ENCODE data around the gene TMEM248. TPM values are rescaled to one million over a fixed set of nuclear protein-coding genes. Genes with fewer than 3 reads are reported as not detected.
"Not testable (repeated sequence)": the region's sequence is repeated elsewhere in the genome, so short reads cannot be mapped to it uniquely, and the experiment has no call there.

TMEM248 gene
- total RNA-seq, 1 donor from 2014 or later: 114 TPM

GRCh38 chr7:66950311-66950710 lies 29.3 kb downstream of the TMEM248 start:
- no peak for DNase-seq (ENCODE audit: low read depth)

- DNase-seq (ENCODE audit: low read depth): no peak
Observed at GRCh38 chr7:66950763-66951162, 29.7 kb downstream of the TMEM248 start.

DNA sequence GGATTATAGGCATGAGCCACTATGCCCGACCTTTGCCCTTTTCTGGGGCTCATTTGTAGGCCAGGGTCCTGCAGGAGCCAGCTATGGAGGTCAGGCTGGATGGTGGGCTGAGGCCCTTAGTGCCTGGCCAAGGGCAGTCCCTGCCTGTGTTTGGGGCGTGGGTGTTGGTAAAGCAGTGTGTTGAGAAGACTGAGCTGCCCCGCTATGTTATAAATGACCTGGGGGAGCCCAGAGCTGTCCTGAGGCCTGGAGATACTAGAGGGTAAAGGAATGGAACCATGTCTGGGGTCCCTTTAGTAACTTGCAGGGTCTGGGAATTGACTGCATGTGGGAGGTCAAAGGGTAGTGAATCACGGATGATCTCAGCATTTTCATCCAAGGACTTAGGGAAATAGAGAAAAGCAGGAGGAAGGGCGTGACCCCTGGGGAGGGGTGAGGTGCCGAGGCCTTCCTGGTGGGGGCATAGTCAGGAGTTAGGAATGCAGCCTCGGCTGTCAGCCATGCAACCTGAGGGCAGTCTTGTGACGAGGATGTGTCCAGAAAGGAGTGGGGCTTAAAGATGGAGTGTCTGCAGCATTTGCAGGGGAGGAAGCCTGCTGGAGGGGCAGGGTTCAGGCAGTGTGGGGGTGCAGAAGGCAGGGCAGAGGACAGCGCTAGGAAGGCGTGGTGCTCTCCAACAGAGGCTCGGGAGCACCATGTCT lies 31.5 kb downstream of the TMEM248 start:
- peak; percentile 86 for DNase-seq (ENCODE audit: low read depth)

GRCh38 chr7:66953044-66953427 lies 32.0 kb downstream of the TMEM248 start:
- DNase-seq (ENCODE audit: low read depth): no peak

DNA sequence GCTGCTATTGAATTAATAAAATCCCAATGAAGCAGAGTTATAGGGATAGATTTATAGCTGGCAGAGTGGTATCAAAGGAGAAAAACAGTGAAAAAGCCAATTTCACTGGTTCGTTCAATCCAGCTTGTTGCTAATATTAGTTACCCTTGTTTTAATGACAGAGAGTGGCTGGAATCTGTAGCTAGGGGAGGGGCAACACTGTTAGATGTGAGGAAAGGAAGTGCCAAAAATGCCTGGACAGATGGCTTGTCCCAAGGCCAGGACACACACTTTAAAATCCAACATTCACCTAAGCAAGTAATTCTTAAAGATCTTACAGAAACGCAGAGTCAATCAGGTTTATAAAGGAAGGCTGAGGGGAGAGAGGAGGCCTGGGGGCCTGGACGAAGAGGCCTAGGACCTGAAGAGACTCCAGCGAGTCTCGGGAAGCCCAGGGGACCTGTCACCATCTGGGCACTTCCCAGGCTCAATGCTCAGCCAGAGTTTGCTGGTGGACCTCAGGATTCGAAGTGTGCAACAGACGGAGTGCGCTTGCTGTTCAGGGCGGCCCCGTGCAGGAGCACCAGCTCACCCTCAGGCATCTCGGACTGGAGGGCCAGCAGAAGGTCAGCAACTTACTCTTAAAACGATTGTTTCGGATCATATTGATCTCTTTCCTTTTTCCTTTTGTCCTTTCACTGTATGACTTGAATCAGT lies 36.7 kb downstream of the TMEM248 start:
- DNase-seq (ENCODE audit: low read depth): no peak

DNA sequence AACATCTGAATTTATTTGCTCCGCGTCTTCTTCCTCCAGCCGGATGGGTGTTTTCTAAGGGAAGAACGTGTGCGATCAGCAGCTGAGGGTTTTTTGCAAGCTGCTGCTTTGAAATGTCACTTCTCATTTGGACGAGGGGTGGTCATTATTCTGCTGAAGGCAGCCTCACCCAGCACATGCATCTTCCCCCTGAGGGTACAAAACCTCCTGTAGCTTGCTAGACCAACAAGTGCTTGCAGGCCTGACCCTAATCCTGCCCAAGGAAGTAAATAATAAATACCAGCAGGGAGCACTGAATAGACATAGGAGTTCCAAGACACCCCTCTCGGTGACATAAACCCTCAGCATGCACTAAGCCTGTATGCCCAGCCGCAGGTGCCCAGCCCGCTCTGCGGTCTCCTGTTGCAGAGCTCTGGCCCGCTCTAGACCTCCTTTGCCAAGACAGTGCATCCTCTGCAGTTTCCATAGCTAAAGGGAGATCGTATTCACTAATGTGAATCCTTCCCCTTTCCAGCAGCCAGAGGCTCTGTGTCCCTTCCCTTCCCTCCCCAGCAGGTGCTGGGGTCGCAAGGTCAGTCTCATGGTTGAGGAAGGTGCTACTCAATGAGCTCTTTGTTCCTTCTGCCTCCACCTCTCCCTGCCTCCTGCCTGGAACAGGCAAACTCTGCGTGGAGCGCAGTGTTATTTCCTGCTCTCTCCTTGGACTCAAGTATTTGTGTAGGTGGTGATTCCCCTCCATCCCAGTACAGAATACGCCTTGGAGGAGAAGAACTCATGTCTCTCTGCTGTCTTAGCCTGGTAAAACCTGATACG lies 37.7 kb downstream of the TMEM248 start:
- no peak for DNase-seq (ENCODE audit: low read depth)

DNA sequence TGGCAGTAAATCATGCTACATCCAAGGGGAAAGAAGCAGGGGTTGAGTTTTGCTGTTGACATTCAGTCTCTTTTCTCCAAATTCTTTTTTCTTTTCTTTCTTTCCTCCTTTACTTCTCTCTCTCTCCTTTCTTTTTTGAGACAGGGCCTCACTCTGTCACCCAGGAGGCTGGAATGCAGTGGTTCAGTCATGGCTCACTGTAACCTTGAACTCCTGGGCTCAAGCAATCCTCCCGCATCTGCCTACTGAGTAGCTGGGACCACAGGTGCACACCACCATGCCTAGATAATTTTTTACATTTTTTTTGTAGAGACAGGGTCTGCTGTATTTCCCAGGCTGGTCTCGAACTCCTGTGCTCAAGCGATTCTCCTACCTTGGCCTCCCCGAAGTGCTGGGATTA lies 39.2 kb downstream of the TMEM248 start:
- DNase-seq (ENCODE audit: low read depth): no peak

DNA sequence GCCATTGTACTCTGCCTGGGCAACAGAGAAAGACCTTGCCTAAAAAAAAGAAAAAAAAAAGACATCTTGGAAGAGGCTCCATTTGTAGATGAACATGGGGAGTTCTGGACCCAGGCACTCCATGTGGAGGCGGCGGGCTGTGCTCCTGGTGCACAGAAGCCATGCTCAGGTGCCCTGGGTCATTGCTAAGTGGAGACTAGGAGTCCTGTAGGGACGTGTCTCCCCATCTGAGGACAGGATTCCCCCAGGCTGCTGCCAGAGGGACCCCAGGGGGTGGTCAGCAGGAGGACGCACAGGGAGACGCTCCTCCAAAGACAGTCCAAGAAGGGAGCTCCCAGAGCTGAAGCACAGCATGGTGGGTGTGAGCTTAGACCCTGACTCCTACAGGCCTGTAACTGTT lies 40.1 kb downstream of the TMEM248 start:
- no peak for DNase-seq (ENCODE audit: low read depth)

DNA sequence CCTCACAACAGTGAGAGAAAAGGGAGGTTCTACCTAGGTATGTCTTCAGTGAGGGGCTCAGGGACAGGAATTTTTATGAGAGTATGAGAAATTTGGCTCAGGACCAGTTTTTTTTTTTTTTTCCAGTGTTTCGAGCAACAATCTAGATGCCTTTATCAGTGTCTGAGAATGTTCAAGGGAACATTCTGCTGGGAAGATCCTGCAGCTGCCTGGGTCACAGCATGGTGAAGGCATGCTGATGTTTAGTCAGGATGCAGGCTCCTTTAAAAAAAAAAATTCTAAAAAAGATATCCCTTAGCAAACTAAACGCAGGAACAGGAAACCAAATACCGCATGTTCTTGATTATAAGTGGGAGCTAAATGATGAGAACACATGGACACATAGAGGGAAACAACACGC lies 43.4 kb downstream of the TMEM248 start:
- DNase-seq (ENCODE audit: low read depth): no peak

DNA sequence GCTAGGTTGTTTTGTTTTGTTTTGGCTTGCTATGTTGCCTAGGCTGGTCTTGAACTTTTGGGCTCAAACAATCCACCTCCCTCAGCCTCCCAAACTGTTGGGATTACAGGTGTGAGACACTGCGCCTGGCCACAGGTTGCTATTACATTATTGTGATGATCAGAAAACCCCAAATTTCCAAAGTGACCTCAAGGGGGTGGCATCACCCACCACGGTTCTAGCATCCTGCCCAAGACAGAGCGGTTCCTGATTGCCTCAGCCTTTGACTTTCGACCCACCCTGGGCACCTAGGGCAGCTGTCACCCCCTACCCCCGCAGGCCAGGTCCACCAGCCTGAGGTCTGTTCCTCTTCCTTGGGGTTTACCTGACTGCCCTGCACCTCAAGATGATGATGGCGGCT lies 46.0 kb downstream of the TMEM248 start:
- DNase-seq (ENCODE audit: low read depth): no peak

- not testable (repeated sequence) for DNase-seq (ENCODE audit: low read depth)
Observed at GRCh38 chr7:66969001-66969400, 48.0 kb downstream of the TMEM248 start.

DNA sequence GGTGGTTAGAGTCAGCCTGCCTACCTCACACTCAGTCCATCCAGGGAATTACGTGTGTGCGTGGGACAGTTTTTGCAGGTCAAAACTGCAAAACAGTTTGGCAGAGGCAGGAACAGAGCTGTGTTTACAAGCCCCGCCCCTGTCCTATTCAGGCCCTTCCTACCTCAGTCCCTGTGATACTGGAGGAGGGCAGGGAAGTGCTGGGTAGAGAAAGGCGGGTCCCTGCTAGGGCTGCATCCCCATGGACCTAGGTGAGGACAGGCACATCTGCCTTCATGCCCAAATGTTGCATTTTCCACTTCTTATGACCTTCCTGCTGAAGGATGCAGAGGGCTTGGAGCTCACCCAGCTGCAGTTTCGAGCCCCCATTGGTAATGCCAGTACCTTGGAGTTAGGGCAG lies 49.3 kb downstream of the TMEM248 start:
- no peak for DNase-seq (ENCODE audit: low read depth)

- DNase-seq (ENCODE audit: low read depth): no peak
Observed at GRCh38 chr7:66974986-66975590, 54.1 kb downstream of the TMEM248 start.

DNA sequence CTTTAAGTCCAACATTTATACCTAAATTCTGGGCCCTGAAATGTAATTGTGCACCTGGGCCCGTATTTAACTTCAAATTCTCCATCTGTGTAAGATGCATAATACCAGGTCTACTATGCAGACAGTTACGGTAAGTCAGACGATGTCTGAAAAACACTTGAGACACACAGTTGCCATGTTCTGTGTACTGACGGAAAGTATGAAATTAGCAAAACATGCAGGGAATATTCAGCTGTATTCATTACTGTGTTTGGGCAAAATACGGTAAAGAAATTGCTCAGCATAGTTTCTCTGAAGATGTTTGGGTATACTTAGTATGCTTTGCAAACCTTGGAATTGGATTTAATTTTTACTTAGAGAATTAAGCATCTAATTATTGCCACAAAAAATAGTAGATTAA lies 57.3 kb downstream of the TMEM248 start:
- DNase-seq (ENCODE audit: low read depth): not testable (repeated sequence)

- DNase-seq (ENCODE audit: low read depth): not testable (repeated sequence)
Observed at GRCh38 chr7:66979013-66979412, 58.0 kb downstream of the TMEM248 start.

- not testable (repeated sequence) for DNase-seq (ENCODE audit: low read depth)
Observed at GRCh38 chr7:66980336-66980735, 59.3 kb downstream of the TMEM248 start.

GRCh38 chr7:66989552-66989951 lies 68.5 kb downstream of the TMEM248 start:
- not testable (repeated sequence) for DNase-seq (ENCODE audit: low read depth)

DNA sequence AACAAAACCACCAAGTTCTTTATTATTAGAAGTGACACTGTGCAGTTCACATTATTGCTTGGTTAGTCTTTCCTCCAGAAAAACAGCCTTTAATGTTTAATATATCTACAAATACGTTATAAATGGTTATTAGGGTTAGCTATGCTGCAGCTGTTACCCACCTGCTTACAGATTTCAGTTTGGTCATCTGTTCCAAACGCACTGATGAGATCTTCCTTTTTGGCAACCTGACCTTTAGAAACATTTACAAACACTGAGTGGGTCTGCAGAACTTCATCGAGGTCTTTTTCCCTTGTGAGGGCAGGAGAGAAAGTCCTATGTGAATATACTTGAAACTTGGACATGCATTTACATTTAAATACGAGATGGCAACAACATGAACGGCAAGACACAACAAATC lies 73.0 kb downstream of the TMEM248 start:
- not testable (repeated sequence) for DNase-seq (ENCODE audit: low read depth)

- DNase-seq (ENCODE audit: low read depth): peak; percentile 76
Observed at GRCh38 chr7:66994691-66995049, 73.6 kb downstream of the TMEM248 start.

DNA sequence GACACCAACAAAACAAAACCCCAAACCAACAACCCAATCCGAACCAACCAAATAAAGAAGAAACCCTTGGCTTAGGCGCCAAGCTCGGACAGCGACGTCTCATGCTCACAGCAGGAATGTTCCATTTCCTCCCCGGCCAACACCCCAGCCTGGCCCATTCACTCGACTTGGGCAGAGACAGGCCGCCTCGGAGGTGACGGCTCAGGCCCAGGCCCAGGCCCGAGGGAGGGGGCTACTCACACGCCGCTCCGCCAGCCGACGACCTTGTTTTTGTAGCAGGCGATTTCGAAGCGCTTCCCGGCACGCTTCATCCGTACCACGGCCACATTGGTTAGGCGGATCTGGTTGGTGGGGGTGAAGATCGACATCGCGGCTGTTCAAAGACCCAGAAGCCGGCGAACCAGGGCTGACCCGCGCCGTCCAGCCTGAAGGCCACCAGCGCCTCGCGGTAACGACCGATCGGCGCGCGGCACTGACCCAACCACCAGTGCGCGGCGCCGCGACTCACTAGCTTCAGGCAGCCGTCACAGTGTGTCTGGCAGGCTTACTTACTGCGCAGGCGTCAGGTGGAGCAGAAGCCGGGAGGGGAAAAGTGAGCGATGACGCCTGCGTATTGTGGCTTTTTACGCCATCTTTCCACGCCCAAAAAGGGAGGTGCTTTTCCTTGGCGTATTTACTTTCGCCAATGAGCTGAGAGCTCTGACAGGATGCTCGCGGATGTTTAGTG lies 74.2 kb downstream of the TMEM248 start, which contains the start of gene SBDS:
Gene SBDS, minus strand, starts transcription at position 537 of the 727 bp plus-strand sequence. Its CDS starts 169 bp downstream, at position 368.
- DNase-seq (ENCODE audit: low read depth): peak; percentile 98

DNA sequence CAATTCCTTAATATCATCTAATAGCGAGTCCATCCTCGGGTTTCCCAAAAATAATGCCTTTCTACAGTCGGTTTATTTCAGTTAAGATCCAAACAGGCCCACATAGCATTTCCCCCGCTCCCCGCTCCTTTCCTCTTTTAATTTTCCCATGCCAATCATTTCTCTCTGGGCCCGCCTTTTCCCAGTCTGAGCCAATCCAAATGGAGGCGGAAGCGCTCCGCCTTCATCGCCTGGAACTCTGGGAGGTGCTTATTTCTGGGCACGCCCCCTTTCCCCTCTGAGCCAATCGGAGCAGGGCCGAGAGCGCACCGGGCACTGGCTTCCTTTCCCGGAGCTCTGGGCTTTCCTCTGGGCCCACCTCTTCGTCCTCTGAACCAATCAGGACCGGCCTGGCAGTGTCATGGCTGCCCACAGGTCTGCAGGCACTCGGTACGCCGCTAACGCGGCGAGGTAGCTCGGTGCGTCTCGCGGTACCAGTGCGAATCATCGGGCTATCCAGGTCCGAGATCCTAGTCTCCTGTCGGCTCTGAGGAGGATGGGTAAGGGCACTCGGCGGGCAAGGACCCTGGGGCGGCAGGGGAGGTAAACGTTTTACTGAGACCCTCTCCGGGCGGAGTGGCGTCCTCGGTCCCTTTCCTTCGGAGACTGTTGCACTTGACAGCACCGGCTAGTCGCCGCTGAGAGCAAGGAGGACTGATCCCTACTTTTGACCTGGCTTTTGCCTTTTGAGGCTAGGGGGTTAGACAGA lies 75.6 kb downstream of the TMEM248 start, which contains the start of gene TYW1:
Gene TYW1, plus strand, starts transcription at position 390 of the 748 bp plus-strand sequence. Its CDS starts 146 bp downstream, at position 536.
- peak; percentile 92 for DNase-seq (ENCODE audit: low read depth)
